ENCODE results near the gene TLN1.
A peak's percentile ranks its signal among the peaks of the same experiment; 100 is the strongest.

The TLN1 gene

GRCh38 chr9:35686222-35687203, 45.5 kb downstream of the TLN1 start:
- DNase-seq (ENCODE audit: low read depth, low spot score): peak; percentile 92

GRCh38 chr9:35685506-35685905, 46.5 kb downstream of the TLN1 start:
- no peak for DNase-seq (ENCODE audit: low read depth, low spot score)

GRCh38 chr9:35684921-35685320, 47.1 kb downstream of the TLN1 start:
- DNase-seq (ENCODE audit: low read depth, low spot score): no peak

- DNase-seq (ENCODE audit: low read depth, low spot score): no peak
These were observed 48.7 kb downstream of the TLN1 start for GRCh38 chr9:35683323-35683722.

GRCh38 chr9:35682520-35683315, 49.3 kb downstream of the TLN1 start:
- DNase-seq (ENCODE audit: low read depth, low spot score): no peak

- no peak for DNase-seq (ENCODE audit: low read depth, low spot score)
These were observed 49.9 kb downstream of the TLN1 start for GRCh38 chr9:35682051-35682450.

- DNase-seq (ENCODE audit: low read depth, low spot score): no peak
These were observed 50.5 kb downstream of the TLN1 start for GRCh38 chr9:35681341-35682002.

GRCh38 chr9:35680331-35681105, 51.5 kb downstream of the TLN1 start:
- DNase-seq (ENCODE audit: low read depth, low spot score): no peak

- DNase-seq (ENCODE audit: low read depth, low spot score): no peak
These were observed 52.1 kb downstream of the TLN1 start for GRCh38 chr9:35679766-35680330.

GRCh38 chr9:35679091-35679490, 52.9 kb downstream of the TLN1 start:
- no peak for DNase-seq (ENCODE audit: low read depth, low spot score)

GRCh38 chr9:35675732-35676392, 56.1 kb downstream of the TLN1 start:
- no peak for DNase-seq (ENCODE audit: low read depth, low spot score)

GRCh38 chr9:35675204-35675603, 56.8 kb downstream of the TLN1 start:
- DNase-seq (ENCODE audit: low read depth, low spot score): no peak

GRCh38 chr9:35674025-35674361, 58.0 kb downstream of the TLN1 start:
- no peak for DNase-seq (ENCODE audit: low read depth, low spot score)

- no peak for DNase-seq (ENCODE audit: low read depth, low spot score)
These were observed 58.6 kb downstream of the TLN1 start, which contains the start of gene CA9 for GRCh38 chr9:35673132-35674024. CA9 (plus strand) TSS chr9:35673928; CDS start chr9:35673960, 32 bp downstream.

- no peak for DNase-seq (ENCODE audit: low read depth, low spot score)
These were observed 62.5 kb downstream of the TLN1 start for GRCh38 chr9:35669331-35670145.

GRCh38 chr9:35667939-35668338, 64.1 kb downstream of the TLN1 start:
- no peak for DNase-seq (ENCODE audit: low read depth, low spot score)

GRCh38 chr9:35666549-35666948, 65.4 kb downstream of the TLN1 start:
- no peak for DNase-seq (ENCODE audit: low read depth, low spot score)

- no peak for DNase-seq (ENCODE audit: low read depth, low spot score)
These were observed 66.0 kb downstream of the TLN1 start for GRCh38 chr9:35666045-35666444.

- DNase-seq (ENCODE audit: low read depth, low spot score): no peak
These were observed 66.5 kb downstream of the TLN1 start for GRCh38 chr9:35665471-35665818.

Data from brain pericyte (primary cell).